H1 (cell line): ENCODE results near the gene CISTR. TPM values are rescaled to one million over a fixed set of nuclear protein-coding genes. Genes with fewer than 3 reads are reported as not detected.

Experiments
- CTCF ChIA-PET: fragments of 300-600 bp; sonication (Branson Sonifier 250); formaldehyde crosslinking; loops from one replicate; lab custom pipeline; 2021; ENCODE audit not compliant: partially characterized antibody; lab: Charles Lee
- POLR2A ChIA-PET: fragments of 300-600 bp; sonication (Branson Sonifier 250); formaldehyde crosslinking; loops from one replicate; lab custom pipeline; 2021; ENCODE audit warnings: inconsistent platforms; ENCODE audit not compliant: partially characterized antibody; lab: Charles Lee
- DNase-seq, 2 experiments: peaks; one replicate each; pipeline versions ENCODE4 v3.0.0 to v3.0.0-alpha.2; 2010 to 2022; ENCODE audit warnings: low spot score in 2 of 2, low read depth in 1 of 2, mixed read lengths in 1 of 2
- FAIRE-seq: peaks from 2 replicates; lab custom pipeline; 2011; peaks lifted over from hg19 to GRCh38; lab: Jason Lieb, UNC
- H2AFZ ChIP-seq: 2 replicates; pipeline ENCODE4 v1.8.1; 2012; ENCODE audit warnings: low read length, inconsistent platforms
- H2AK5ac ChIP-seq: 2 replicates; pipeline ENCODE4 v1.6.1; 2013; ENCODE audit warnings: low read depth, low read length
- H2BK120ac ChIP-seq: replicated peaks from 2 replicates; pipeline ENCODE3; 2013; ENCODE audit warnings: low read depth, low read length, inconsistent platforms
- H2BK12ac ChIP-seq: 2 replicates; pipeline ENCODE4 v1.6.1; 2013; ENCODE audit warnings: low read depth, low read length
- H2BK15ac ChIP-seq: 2 replicates; pipeline ENCODE4 v1.6.1; 2013; ENCODE audit warnings: low read length
- H2BK20ac ChIP-seq: 2 replicates; pipeline ENCODE4 v1.6.1; 2013; ENCODE audit warnings: low read length
- H2BK5ac ChIP-seq: 2 replicates; pipeline ENCODE4 v1.6.1; 2013; ENCODE audit warnings: low read depth, low read length
- H3K14ac ChIP-seq: 2 replicates; pipeline ENCODE4 v1.6.1; 2013; ENCODE audit warnings: inconsistent platforms; ENCODE audit not compliant: insufficient read length
- H3K18ac ChIP-seq: 2 replicates; pipeline ENCODE4 v1.6.1; 2013; ENCODE audit warnings: low read length; ENCODE audit errors: extremely low read depth
- H3K23ac ChIP-seq: 2 replicates; pipeline ENCODE4 v1.6.1; 2013; ENCODE audit warnings: inconsistent platforms; ENCODE audit not compliant: insufficient read length
- H3K23me2 ChIP-seq: 2 replicates; pipeline ENCODE4 v1.6.1; 2013; ENCODE audit warnings: low read depth, low read length
- H3K27ac ChIP-seq: 2 replicates; pipeline ENCODE4 v1.6.1; 2011; ENCODE audit warnings: low read depth, low read length, inconsistent platforms
- H3K27me3 ChIP-seq, 4 experiments: replicated peaks in 1 of 4; 1 replicate in 1 of 4; 2 replicates in 3 of 4; pipeline versions ENCODE4 v1.6.1 to v1.8.1; 2011 to 2013; ENCODE audit warnings: low read length in 3 of 4, mild to moderate bottlenecking in 3 of 4, inconsistent platforms in 2 of 4, mixed read lengths in 2 of 4, moderate library complexity in 1 of 4; ENCODE audit not compliant: control insufficient read depth in 3 of 4, insufficient read depth in 3 of 4; ENCODE audit errors: extremely low read depth in 1 of 4
- H3K36me3 ChIP-seq, 4 experiments: 2 replicates each; pipeline versions ENCODE4 v1.6.1 to v1.8.1; 2011 to 2013; ENCODE audit warnings: mild to moderate bottlenecking in 4 of 4, low read length in 3 of 4, moderate library complexity in 2 of 4, control low read depth in 1 of 4, inconsistent platforms in 1 of 4; ENCODE audit not compliant: insufficient read depth in 4 of 4, control insufficient read depth in 2 of 4
- H3K4ac ChIP-seq: replicated peaks from 2 replicates; pipeline ENCODE3; 2013; ENCODE audit warnings: low read length, low read depth, mixed read lengths, inconsistent platforms; ENCODE audit not compliant: insufficient read length
- H3K4me1 ChIP-seq, 4 experiments: replicated peaks in 1 of 4; 1 replicate in 1 of 4; 2 replicates in 3 of 4; pipeline versions ENCODE4 v1.6.1 to v1.8.1; 2011 to 2013; ENCODE audit warnings: low read length in 3 of 4, inconsistent platforms in 2 of 4, mixed read lengths in 1 of 4; ENCODE audit not compliant: insufficient read depth in 4 of 4, control insufficient read depth in 3 of 4
- H3K4me2 ChIP-seq, 2 experiments: 2 replicates each; pipeline versions ENCODE4 v1.6.1 to v1.8.1; 2011 to 2013; ENCODE audit warnings: low read depth in 2 of 2, low read length in 2 of 2, control low read depth in 1 of 2, inconsistent platforms in 1 of 2, mild to moderate bottlenecking in 1 of 2; ENCODE audit not compliant: insufficient read depth in 1 of 2
- H3K4me3 ChIP-seq, 4 experiments: fragments of 200-600, 300-600 bp in 1 of 4; sonication (generic), shearing (Covaris generic), sonication (Bioruptor Twin) in 1 of 4; 2 replicates each; pipeline versions ENCODE4 v1.5.1 to v1.8.1; 2011 to 2016; ENCODE audit warnings: low read length in 4 of 4, low read depth in 3 of 4, control low read depth in 2 of 4, inconsistent platforms in 2 of 4, mild to moderate bottlenecking in 2 of 4, mixed read lengths in 1 of 4, moderate library complexity in 1 of 4; ENCODE audit not compliant: insufficient read depth in 2 of 4; ENCODE audit errors: extremely low read depth in 1 of 4
- H3K56ac ChIP-seq: replicated peaks from 2 replicates; pipeline ENCODE3; 2013; ENCODE audit warnings: low read depth, mild to moderate bottlenecking, mixed read lengths, low read length, inconsistent platforms; ENCODE audit not compliant: insufficient read length
- H3K79me1 ChIP-seq: 2 replicates; pipeline ENCODE4 v1.6.1; 2013; ENCODE audit warnings: low read depth, low read length, control low read depth
- H3K79me2 ChIP-seq, 2 experiments: 2 replicates each; pipeline versions ENCODE4 v1.6.1 to v1.8.1; 2012 to 2013; ENCODE audit warnings: low read length in 2 of 2, mild to moderate bottlenecking in 2 of 2, inconsistent platforms in 1 of 2; ENCODE audit not compliant: insufficient read depth in 2 of 2, control insufficient read depth in 1 of 2
- H3K9ac ChIP-seq, 4 experiments: replicated peaks in 1 of 4; 1 replicate in 1 of 4; 2 replicates in 3 of 4; pipeline versions ENCODE4 v1.6.1 to v1.8.1; 2011 to 2013; ENCODE audit warnings: low read depth in 3 of 4, low read length in 3 of 4, control low read depth in 2 of 4, mild to moderate bottlenecking in 2 of 4, moderate library complexity in 2 of 4, inconsistent platforms in 1 of 4; ENCODE audit errors: extremely low read depth in 1 of 4
- H3K9me3 ChIP-seq, 2 experiments: 2 replicates each; pipeline versions ENCODE4 v1.6.1 to v1.8.1; 2012 to 2013; ENCODE audit warnings: mild to moderate bottlenecking in 2 of 2, moderate library complexity in 2 of 2, control low read depth in 1 of 2, inconsistent platforms in 1 of 2, low read depth in 1 of 2, low read length in 1 of 2, mixed read lengths in 1 of 2; ENCODE audit not compliant: insufficient read depth in 2 of 2
- H4K20me1 ChIP-seq, 2 experiments: replicated peaks in 1 of 2; 2 replicates each; pipeline versions ENCODE3 to v1.8.1; 2011 to 2013; ENCODE audit warnings: inconsistent platforms in 2 of 2, low read length in 2 of 2, mild to moderate bottlenecking in 1 of 2; ENCODE audit not compliant: insufficient read depth in 2 of 2, control insufficient read depth in 1 of 2
- H4K5ac ChIP-seq: 2 replicates; pipeline ENCODE4 v1.6.1; 2013; ENCODE audit warnings: low read length, low read depth, mixed read lengths, inconsistent platforms; ENCODE audit not compliant: insufficient read length
- H4K8ac ChIP-seq: 2 replicates; pipeline ENCODE4 v1.8.0; 2013; ENCODE audit warnings: mild to moderate bottlenecking, moderate library complexity, low read length, inconsistent platforms; ENCODE audit not compliant: insufficient read depth; ENCODE audit errors: extremely low read depth
- H4K91ac ChIP-seq: replicated peaks from 2 replicates; pipeline ENCODE3; 2013; ENCODE audit warnings: low read length, mixed read lengths, inconsistent platforms; ENCODE audit not compliant: insufficient read length
- BACH1 ChIP-seq: IDR thresholded peaks from 2 replicates; pipeline ENCODE4 v1.6.1; 2012; ENCODE audit warnings: low read length, improper control_type of control experiment
- CREB1 ChIP-seq: IDR thresholded peaks from 2 replicates; pipeline ENCODE4 v1.6.1; 2012; ENCODE audit warnings: inconsistent platforms
- CTBP2 ChIP-seq: IDR thresholded peaks from 2 replicates; pipeline ENCODE4 v1.7.0; 2011; ENCODE audit warnings: borderline replicate concordance, mild to moderate bottlenecking, moderate library complexity, mixed read lengths, low read length; ENCODE audit not compliant: insufficient read depth, insufficient read length
- EP300 ChIP-seq, 2 experiments: IDR thresholded peaks; 1 replicate in 1 of 2; 2 replicates in 1 of 2; pipeline ENCODE4 v1.6.1; 2011 to 2012; ENCODE audit warnings: low read depth in 2 of 2, low read length in 2 of 2, mild to moderate bottlenecking in 2 of 2, borderline replicate concordance in 1 of 2, inconsistent platforms in 1 of 2, moderate library complexity in 1 of 2
- EZH2 ChIP-seq: fragments of 200-600 bp; sonication (generic); IDR thresholded peaks from 2 replicates; pipeline ENCODE4 v1.7.1; 2012; ENCODE audit warnings: low read depth, mild to moderate bottlenecking, moderate library complexity, low read length, inconsistent platforms; ENCODE audit not compliant: severe bottlenecking
- KDM1A ChIP-seq: fragments of 200-600, 300-600 bp; sonication (generic); IDR thresholded peaks from 2 replicates; pipeline ENCODE4 v1.7.1; 2016; ENCODE audit warnings: mild to moderate bottlenecking, low read length, borderline replicate concordance
- KDM5A ChIP-seq: fragments of 200-600 bp; IDR thresholded peaks from 2 replicates; pipeline ENCODE4 v1.7.1; 2012; ENCODE audit warnings: mild to moderate bottlenecking, low read length, inconsistent platforms, mixed read lengths
- NRF1 ChIP-seq: IDR thresholded peaks from 2 replicates; pipeline ENCODE4 v1.6.1; 2011; ENCODE audit warnings: mild to moderate bottlenecking, low read depth, low read length, improper control_type of control experiment
- POU5F1 ChIP-seq: IDR thresholded peaks from 2 replicates; pipeline ENCODE4 v1.6.1; 2011; ENCODE audit warnings: low read depth, mild to moderate bottlenecking, low read length, moderate library complexity
- RNF2 ChIP-seq: fragments of 200-900, 300-1000 bp; sonication (generic); IDR thresholded peaks from 2 replicates; pipeline ENCODE4 v1.7.1; 2016; ENCODE audit warnings: borderline replicate concordance, low read depth, mild to moderate bottlenecking, antibody characterized with exemption, low read length; ENCODE audit not compliant: poor library complexity, severe bottlenecking; ENCODE audit errors: missing control alignments
- SIN3A ChIP-seq, 2 experiments: IDR thresholded peaks in 1 of 2; conservative IDR thresholded peaks in 1 of 2; 2 replicates each; pipeline ENCODE4 v1.6.1; 2011 to 2012; ENCODE audit warnings: low read length in 2 of 2, improper control_type of control experiment in 1 of 2, low read depth in 1 of 2, mild to moderate bottlenecking in 1 of 2
- SIRT6 ChIP-seq: IDR thresholded peaks from one replicate; pipeline ENCODE4 v1.7.1; 2012; ENCODE audit warnings: low read length, inconsistent platforms
- SRF ChIP-seq: IDR thresholded peaks from 2 replicates; pipeline ENCODE4 v1.6.1; 2011; ENCODE audit warnings: mild to moderate bottlenecking, low read depth, low read length, moderate library complexity
- TAF1 ChIP-seq: IDR thresholded peaks from 2 replicates; pipeline ENCODE4 v1.6.1; 2011; ENCODE audit warnings: mild to moderate bottlenecking, low read depth, low read length
- TCF12 ChIP-seq: IDR thresholded peaks from 2 replicates; pipeline ENCODE4 v1.6.1; 2011; ENCODE audit warnings: low read depth, mild to moderate bottlenecking, low read length
- polyA plus RNA-seq, 7 experiments: library from polyadenylated mRNA; depleted of rRNA in 3 of 7; stranded (reverse) in 5 of 7; unstranded in 2 of 7; fragments of >200 nt in 5 of 7; fragments of 200-250 nt in 2 of 7; gene quantifications; 1 replicate in 5 of 7; 2 replicates in 1 of 7; 4 replicates in 1 of 7; pipeline versions ENCODE4 v1.2.1 to v1.2.3, GENCODE V29; 2011 to 2013; ENCODE audit warnings: missing spikeins in 2 of 7, mixed read lengths in 2 of 7
- total RNA-seq: library from RNA; stranded (reverse); fragmentation: NEBNext Ultra II Directional; extraction: Animal tissue kit (Norgen Biotek cat#: 25700); gene quantifications from 2 replicates; pipeline ENCODE4 v1.2.1, GENCODE V29; 2021

CISTR gene
- total and polyA plus RNA-seq, 2 of the 8 experiments (the other 6 are each of a cell fraction or from before 2014, with no cell fraction given) = not detected

DNA sequence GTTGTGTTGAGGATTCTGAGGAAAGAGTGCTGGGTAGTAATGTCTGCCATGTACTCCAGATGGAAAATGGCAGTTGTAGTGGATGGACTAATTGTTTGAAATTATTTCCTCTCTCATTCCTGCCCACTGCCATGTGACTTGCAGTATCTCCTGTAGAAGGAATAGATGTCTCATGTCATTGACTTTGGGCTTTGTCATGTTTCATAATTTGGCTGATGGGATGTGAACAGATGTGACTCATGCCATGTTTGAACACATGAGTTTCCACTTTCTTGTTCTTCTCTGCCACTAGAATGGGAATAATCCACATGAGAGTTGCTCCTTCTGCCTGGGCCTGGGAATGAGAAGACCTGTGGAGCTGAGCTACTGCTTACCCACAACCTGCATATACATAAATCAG, 22.1 kb downstream of the CISTR start:
- CTCF ChIA-PET = interaction anchor here (1.4 to 21.0 kb wide), 4 partner anchors 9 to 27 kb away, joined by 4 to 531 read pairs (median 122); no protein-coding TSS in a partner anchor
- H2AK5ac ChIP-seq = no peak overlapping the region
- FAIRE-seq = no peak
- H3K27me3 ChIP-seq = peaks cover 0 to 3% (median 0%) of the 10 kb centered on the region in 4 experiments; a peak in 1 of 7 replicates
- H3K18ac ChIP-seq = no peak overlapping the region
- no peak overlapping the region for H3K4me2 ChIP-seq
- no peak overlapping the region for H3K9ac ChIP-seq
- no peak overlapping the region for H4K8ac ChIP-seq
- no peak overlapping the region for H2BK15ac ChIP-seq
- H2BK120ac ChIP-seq = no peak overlapping the region
- no peak for DNase-seq
- no peak overlapping the region for H2BK5ac ChIP-seq
- no peaks in the 10 kb centered on the region for H4K20me1 ChIP-seq
- H3K36me3 ChIP-seq = no peaks in the 10 kb centered on the region
- no peak overlapping the region for H4K91ac ChIP-seq
- H2AFZ ChIP-seq = no peak overlapping the region
- H3K9me3 ChIP-seq = no peaks in the 10 kb centered on the region
- no peak overlapping the region for H3K23ac ChIP-seq
- no peak overlapping the region for H2BK20ac ChIP-seq
- H3K23me2 ChIP-seq = peaks cover 3% of the 10 kb centered on the region; the same call in 1 of the 2 replicates
- H3K79me1 ChIP-seq = no peaks in the 10 kb centered on the region
- POLR2A ChIA-PET = interaction anchor here (1.2 kb wide), 1 partner anchor 31 kb away, joined by 5 read pairs; no protein-coding TSS in a partner anchor
- no peaks in the 10 kb centered on the region for H3K79me2 ChIP-seq
- H3K4me1 ChIP-seq = peaks cover 0 to 11% (median 1%) of the 10 kb centered on the region in 4 experiments; a peak in 5 of 7 replicates
- no peak overlapping the region for H3K4ac ChIP-seq
- H3K27ac ChIP-seq = no peak overlapping the region
- no peak overlapping the region for H4K5ac ChIP-seq
- no peak overlapping the region for H3K4me3 ChIP-seq
- no peak overlapping the region for H2BK12ac ChIP-seq
- no peak overlapping the region for H3K56ac ChIP-seq
- no peak overlapping the region for H3K14ac ChIP-seq
- TF ChIP-seq RNF2 = no peak
- no peak for TF ChIP-seq POU5F1
- no peak for TF ChIP-seq SRF
- no peak for TF ChIP-seq TCF12
- no peak for TF ChIP-seq KDM5A
- no peak for TF ChIP-seq SIN3A (conservative IDR thresholded peaks at IDR 0.05 in 1 of 2, IDR thresholded peaks at IDR 0.05 in 1 of 2; ENCODE audit: low read depth in 1 of 2, low read length in 2 of 2)
- TF ChIP-seq CREB1 = no peak
- TF ChIP-seq EZH2 = no peak
- no peak for TF ChIP-seq EP300 (IDR thresholded peaks at IDR 0.05; ENCODE audit: borderline replicate concordance in 1 of 2, low read depth in 2 of 2, low read length in 2 of 2)
- TF ChIP-seq BACH1 = no peak
- no peak for TF ChIP-seq SIRT6
- no peak for TF ChIP-seq CTBP2
- TF ChIP-seq KDM1A = no peak
- no peak for TF ChIP-seq TAF1
- no peak for TF ChIP-seq NRF1
